NT2/D1 (cell line): ENCODE data around the gene IFIT1.

ENCODE experiments used
- DNase-seq: peaks from one replicate; pipeline ENCODE4 v3.0.0-alpha.2; 2011; ENCODE audit warnings: low read depth, low spot score
- H3K27me3 ChIP-seq: 2 replicates; pipeline ENCODE4 v1.6.0; 2011; ENCODE audit warnings: mild to moderate bottlenecking; ENCODE audit not compliant: insufficient read length, insufficient read depth
- H3K36me3 ChIP-seq: 2 replicates; pipeline ENCODE4 v1.6.1; 2011; ENCODE audit warnings: mild to moderate bottlenecking, low read length, mixed read lengths; ENCODE audit not compliant: insufficient read depth, insufficient read length
- H3K4me1 ChIP-seq: 2 replicates; pipeline ENCODE4 v1.5.1; 2011; ENCODE audit not compliant: insufficient read depth, insufficient read length
- H3K4me3 ChIP-seq: 2 replicates; pipeline ENCODE4 v1.5.1; 2011; ENCODE audit warnings: low read depth; ENCODE audit not compliant: insufficient read length
- H3K9ac ChIP-seq: 2 replicates; pipeline ENCODE4 v1.6.0; 2011; ENCODE audit warnings: low read depth; ENCODE audit not compliant: insufficient read length
- H3K9me3 ChIP-seq: 2 replicates; pipeline ENCODE4 v1.5.1; 2011; ENCODE audit warnings: mild to moderate bottlenecking, low read length; ENCODE audit not compliant: insufficient read depth
- SUZ12 ChIP-seq: IDR thresholded peaks from 2 replicates; pipeline ENCODE4 v1.6.1; 2011; ENCODE audit not compliant: insufficient read length, insufficient read depth; ENCODE audit errors: extremely low read depth
- YY1 ChIP-seq: IDR thresholded peaks from 2 replicates; pipeline ENCODE4 v1.6.1; 2011; ENCODE audit not compliant: insufficient read length, insufficient read depth
- ZNF274 ChIP-seq: IDR thresholded peaks from 2 replicates; pipeline ENCODE4 v1.6.1; 2011; ENCODE audit warnings: mild to moderate bottlenecking, low read depth, low read length

Gene IFIT1

DNA sequence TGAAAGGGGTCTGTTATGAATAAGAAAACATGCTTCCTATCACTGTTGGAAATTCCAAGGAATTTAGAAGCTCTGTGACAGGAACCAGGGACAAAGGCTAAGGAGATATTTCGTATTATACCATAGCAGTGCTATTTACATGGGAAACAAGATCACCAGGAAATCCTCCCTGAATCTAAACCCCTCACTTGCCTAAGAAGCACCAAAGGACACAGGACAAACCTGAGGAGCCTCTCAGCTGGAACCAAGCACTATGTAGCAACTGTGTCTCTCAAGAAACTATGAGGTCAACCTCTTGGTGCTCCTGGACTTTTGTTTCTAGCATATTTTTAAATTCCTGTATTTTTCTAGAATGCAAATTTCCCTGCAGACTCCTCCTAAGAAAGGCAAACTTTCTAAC lies 35.3 kb upstream of the IFIT1 start:
- TF ChIP-seq ZNF274 (no peak), SUZ12 (no peak), YY1 (no peak)
- no peaks in the 10 kb centered on the region for H3K27me3 ChIP-seq
- H3K9ac ChIP-seq: no peak overlapping the region
- H3K9me3 ChIP-seq: no peaks in the 10 kb centered on the region
- H3K4me3 ChIP-seq: no peak overlapping the region
- no peak for DNase-seq
- H3K36me3 ChIP-seq: no peaks in the 10 kb centered on the region
- H3K4me1 ChIP-seq: no peaks in the 10 kb centered on the region

- no peaks in the 10 kb centered on the region for H3K9me3 ChIP-seq
- no peak for TF ChIP-seq SUZ12
- no peak for TF ChIP-seq YY1
- no peak for TF ChIP-seq ZNF274
- no peaks in the 10 kb centered on the region for H3K4me1 ChIP-seq
- no peaks in the 10 kb centered on the region for H3K36me3 ChIP-seq
- no peaks in the 10 kb centered on the region for H3K27me3 ChIP-seq
- H3K9ac ChIP-seq: no peak overlapping the region
- H3K4me3 ChIP-seq: no peak overlapping the region
- no peak for DNase-seq
These were observed 34.4 kb upstream of the IFIT1 start for GRCh38 chr10:89357975-89358374.

DNA sequence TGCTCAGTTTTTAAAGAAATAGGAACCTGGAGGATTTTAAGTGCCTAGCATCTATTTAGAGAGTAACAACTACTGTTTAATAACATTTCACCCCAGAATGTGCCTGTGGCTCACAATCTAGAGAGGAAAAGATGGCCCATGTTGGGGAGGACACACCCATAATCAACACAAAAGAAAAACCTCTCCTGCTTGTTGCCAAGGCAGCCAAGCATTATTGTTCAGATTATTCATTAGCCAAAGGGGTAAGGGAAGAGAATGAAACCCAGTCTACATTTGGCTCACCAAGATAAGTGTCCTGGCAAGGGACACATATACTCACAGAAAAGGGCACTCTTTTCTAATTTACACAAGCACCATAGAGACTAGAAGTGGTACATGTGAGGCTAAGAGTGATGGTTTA lies 32.3 kb upstream of the IFIT1 start:
- Histone ChIP-seq H3K27me3 (no peaks in the 10 kb centered on the region), H3K9ac (no peak overlapping the region), H3K36me3 (no peaks in the 10 kb centered on the region), H3K4me1 (no peaks in the 10 kb centered on the region), H3K9me3 (no peaks in the 10 kb centered on the region), H3K4me3 (no peak overlapping the region)
- DNase-seq: no peak
- TF ChIP-seq ZNF274 (no peak), SUZ12 (no peak), YY1 (no peak)

DNA sequence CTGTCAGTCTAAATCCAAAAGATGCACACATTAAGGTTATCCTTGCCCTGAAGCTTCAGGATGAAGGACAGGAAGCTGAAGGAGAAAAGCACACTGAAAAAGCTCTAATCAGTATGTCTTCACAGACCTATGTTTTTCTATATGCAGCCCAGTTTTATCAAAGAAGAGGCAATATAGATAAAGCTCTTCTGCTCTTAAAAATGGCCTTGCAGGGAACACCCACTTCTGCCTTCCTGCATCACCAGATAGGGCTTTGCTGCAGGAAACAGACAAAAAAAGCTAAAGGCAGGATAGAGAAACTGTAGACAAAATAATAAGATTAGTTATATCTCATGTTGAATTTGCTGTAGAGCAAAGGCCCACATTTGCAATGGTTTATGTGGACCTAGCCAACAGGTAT lies 29.5 kb upstream of the IFIT1 start:
- DNase-seq: no peak

DNA sequence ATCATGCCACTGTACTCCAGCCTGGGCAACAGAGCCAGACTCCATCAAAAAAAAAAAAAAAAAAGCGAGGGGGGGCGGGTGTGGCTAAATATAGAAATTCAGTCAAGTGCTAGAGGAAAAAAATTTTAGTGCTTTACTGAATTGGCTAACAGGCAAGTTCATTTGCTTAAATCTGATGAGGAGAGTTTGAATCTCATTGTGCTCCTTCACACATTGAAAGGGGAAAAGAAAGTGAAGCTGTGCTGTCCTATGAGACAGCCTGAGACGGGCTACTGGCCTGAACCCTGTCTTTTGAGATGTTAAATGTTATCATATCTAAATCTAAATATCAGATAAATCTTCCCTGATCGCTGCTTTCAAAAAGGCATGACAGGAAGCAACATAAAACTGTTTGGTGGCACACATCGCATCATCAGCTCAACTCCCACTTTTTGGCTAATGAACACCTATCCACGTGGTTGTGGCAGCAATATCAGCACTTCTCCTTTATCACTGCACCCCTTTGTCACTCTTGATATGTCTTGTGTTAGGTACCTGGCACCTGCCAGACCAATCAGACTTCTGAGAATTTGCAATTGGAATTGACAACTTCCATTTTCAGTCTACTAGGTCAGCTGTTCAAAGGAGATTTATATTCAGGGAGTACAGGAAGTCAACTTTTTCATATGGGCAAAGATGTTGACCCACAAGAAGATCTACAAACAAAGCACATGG lies 28.5 kb upstream of the IFIT1 start:
- Histone ChIP-seq H3K4me3 (no peak overlapping the region), H3K27me3 (no peaks in the 10 kb centered on the region), H3K9ac (no peak overlapping the region), H3K4me1 (no peaks in the 10 kb centered on the region), H3K36me3 (no peaks in the 10 kb centered on the region), H3K9me3 (no peaks in the 10 kb centered on the region)
- TF ChIP-seq SUZ12 (no peak), ZNF274 (no peak), YY1 (no peak)
- DNase-seq: no peak

More for the DNA sequence above, 29.5 kb upstream of the IFIT1 start:
- no peaks in the 10 kb centered on the region for H3K27me3 ChIP-seq
- TF ChIP-seq YY1 (no peak), ZNF274 (no peak), SUZ12 (no peak)
- H3K9ac ChIP-seq: no peak overlapping the region
- no peaks in the 10 kb centered on the region for H3K36me3 ChIP-seq
- no peaks in the 10 kb centered on the region for H3K4me1 ChIP-seq
- no peaks in the 10 kb centered on the region for H3K9me3 ChIP-seq
- no peak overlapping the region for H3K4me3 ChIP-seq

- Histone ChIP-seq H3K9me3 (no peaks in the 10 kb centered on the region), H3K4me3 (no peak overlapping the region), H3K36me3 (no peaks in the 10 kb centered on the region), H3K27me3 (no peaks in the 10 kb centered on the region), H3K9ac (no peak overlapping the region), H3K4me1 (no peaks in the 10 kb centered on the region)
- TF ChIP-seq SUZ12: no peak
- no peak for TF ChIP-seq YY1
- no peak for TF ChIP-seq ZNF274
- DNase-seq: no peak
These were observed 27.9 kb upstream of the IFIT1 start for GRCh38 chr10:89364531-89364930.

DNA sequence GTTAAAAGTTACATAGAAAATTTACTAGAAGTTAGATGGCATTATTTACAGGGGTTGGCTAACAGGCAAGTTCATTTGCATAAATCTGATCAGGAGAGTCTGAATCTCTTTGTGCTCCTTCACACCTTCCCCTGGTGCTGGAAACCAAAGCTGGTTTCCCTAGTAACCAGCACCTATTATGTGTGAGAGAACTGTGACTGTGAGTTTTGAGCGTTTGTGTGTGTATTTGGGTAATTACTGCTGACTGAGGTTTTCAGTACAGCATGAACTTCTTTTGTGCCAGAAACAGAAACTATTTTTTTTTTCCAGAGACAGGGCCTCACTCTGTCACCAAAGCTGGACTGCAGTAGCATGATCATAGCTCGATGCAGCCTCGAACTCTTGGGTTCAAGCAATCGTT lies 24.9 kb upstream of the IFIT1 start:
- no peak for DNase-seq
- Histone ChIP-seq H3K4me1 (no peaks in the 10 kb centered on the region), H3K4me3 (no peak overlapping the region)

More for the DNA sequence above, 24.9 kb upstream of the IFIT1 start:
- no peaks in the 10 kb centered on the region for H3K36me3 ChIP-seq
- TF ChIP-seq ZNF274 (no peak), SUZ12 (no peak), YY1 (no peak)
- no peaks in the 10 kb centered on the region for H3K9me3 ChIP-seq
- H3K9ac ChIP-seq: no peak overlapping the region
- H3K27me3 ChIP-seq: no peaks in the 10 kb centered on the region
